Heart left ventricle (tissue), 13 donors: ENCODE results near the gene SPTY2D1.

Experiments
- POLR2A ChIP-seq, 2 donors: fragments of 450-650 bp; IDR thresholded peaks; one replicate each; pipeline ENCODE4 v1.6.1; 2017; ENCODE audit warnings: antibody characterized with exemption in 2 of 2, mild to moderate bottlenecking in 2 of 2, moderate library complexity in 2 of 2
- TF ChIP-seq, protein P1 (sequence below), 12 donors: fragments of 200-600 bp; sonication (generic) in 4 of 12; IDR thresholded peaks; one replicate each; pipeline versions ENCODE4 v1.5.0 to v1.8.0; 2018 to 2022; ENCODE audit warnings: antibody characterized with exemption in 12 of 12, mild to moderate bottlenecking in 5 of 12
- donor health status: ischemic (EF 13 %, LVEDD 7.1; RV severe dilation, severe dysfunction).
- donor health status: DM: no; HTN: yes; CAD: no.
- donor health status: DM: no; HTN: no; CAD: no.
- donor health status: ischemic (EF 25% LVEDD 6.9; RV normal size, moderate dysfunction).
- donor health status: ischemic (EF 25% LVEDD 5.7; RV mildly dilated, moderate dysfunction).
- donor health status: ischemic (EF 35%, LVEDD 5.7; RV mildly dilated, moderate dysfunction).
- donor health status: nonischemic (EF 11% LVEDD 7.7; RV severe dilation, severe dysfunction).
- donor health status: DM: yes; HTN: yes; CAD: no.
- donor health status: PGD.
- donor health status: ischemic (EF 29% LVEDD 5.4; RV normal size, mild dysfunction).
- donor health status: nonischemic (EF 23%, LVEDD 6.1; RV moderate dilation, normal function).

DNA sequence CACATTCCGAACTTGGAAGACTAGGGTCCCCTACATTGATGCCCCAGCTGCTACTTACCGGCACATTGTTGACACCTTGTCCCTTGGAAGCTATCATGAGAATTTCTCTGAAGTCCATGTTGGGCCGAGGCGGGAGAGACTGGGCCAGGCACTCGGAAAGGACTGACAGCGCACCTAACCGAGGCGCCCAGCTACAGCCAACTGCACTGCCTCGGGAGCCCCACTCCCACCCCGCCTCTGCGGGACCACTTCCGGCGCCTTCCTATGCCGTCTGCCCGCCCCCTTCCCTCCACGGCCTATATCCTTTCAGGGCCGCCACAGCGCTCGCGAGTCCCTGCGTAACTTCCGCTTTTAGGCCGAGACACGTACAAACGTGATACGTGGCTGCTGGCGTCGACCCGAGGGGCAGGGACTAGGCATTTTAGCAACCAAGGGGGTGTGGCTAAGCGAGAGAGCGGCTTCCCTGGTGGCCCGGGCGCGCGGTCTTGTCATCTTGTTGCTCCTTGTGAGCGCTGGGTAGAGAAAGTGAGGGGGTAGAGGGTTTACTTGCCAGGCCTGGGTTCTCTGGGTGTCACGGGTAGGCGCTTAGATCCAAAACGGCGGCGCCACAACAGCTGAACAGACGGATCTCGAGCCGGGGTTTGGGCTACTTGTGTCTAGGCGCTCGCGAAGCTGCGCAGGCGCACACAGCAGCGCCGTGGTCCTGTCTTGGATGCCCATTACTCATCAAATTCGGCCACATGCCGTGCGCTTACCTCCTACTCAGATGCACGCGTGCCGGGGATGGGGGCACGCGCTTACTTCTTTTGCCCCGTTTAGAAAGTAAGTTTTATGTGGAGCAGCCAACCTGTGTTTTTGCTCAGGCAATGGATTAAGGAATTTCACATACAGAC lies at the start of gene SPTY2D1:
- TF ChIP-seq, protein P1, sequence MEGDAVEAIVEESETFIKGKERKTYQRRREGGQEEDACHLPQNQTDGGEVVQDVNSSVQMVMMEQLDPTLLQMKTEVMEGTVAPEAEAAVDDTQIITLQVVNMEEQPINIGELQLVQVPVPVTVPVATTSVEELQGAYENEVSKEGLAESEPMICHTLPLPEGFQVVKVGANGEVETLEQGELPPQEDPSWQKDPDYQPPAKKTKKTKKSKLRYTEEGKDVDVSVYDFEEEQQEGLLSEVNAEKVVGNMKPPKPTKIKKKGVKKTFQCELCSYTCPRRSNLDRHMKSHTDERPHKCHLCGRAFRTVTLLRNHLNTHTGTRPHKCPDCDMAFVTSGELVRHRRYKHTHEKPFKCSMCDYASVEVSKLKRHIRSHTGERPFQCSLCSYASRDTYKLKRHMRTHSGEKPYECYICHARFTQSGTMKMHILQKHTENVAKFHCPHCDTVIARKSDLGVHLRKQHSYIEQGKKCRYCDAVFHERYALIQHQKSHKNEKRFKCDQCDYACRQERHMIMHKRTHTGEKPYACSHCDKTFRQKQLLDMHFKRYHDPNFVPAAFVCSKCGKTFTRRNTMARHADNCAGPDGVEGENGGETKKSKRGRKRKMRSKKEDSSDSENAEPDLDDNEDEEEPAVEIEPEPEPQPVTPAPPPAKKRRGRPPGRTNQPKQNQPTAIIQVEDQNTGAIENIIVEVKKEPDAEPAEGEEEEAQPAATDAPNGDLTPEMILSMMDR (IDR thresholded peaks at IDR 0.05) = peak in 1 of 12 donors; percentile 24
- TF ChIP-seq POLR2A (IDR thresholded peaks at IDR 0.05) = peak; percentile 4 to 89
